K562 (cell line): Measurements from ENCODE around the gene C12orf54. TPM values are rescaled to one million over a fixed set of nuclear protein-coding genes. Genes with fewer than 3 reads are reported as not detected.
A peak's percentile ranks its signal among the peaks of the same experiment; 100 is the strongest.
"Not testable (repeated sequence)": the region's sequence is repeated elsewhere in the genome, so short reads cannot be mapped to it uniquely, and the experiment has no call there.

Source experiments
- ATAC-seq: fragments of 200-7000 bp; cut with Tn5 transposase; 3 replicates; pipeline ENCODE4 v1.9.1; 2020; ENCODE audit warnings: moderate library complexity
- BruUV-seq: library from RNA; stranded (reverse); fragments of 400-500 nt; replicated peaks from 2 replicates; lab custom pipeline; 2021; lab: Mats Ljungman, UMichigan
- CTCF ChIA-PET: fragments of 300-600 bp; formaldehyde crosslinking; extraction: SDS; loops from one replicate; lab custom pipeline; 2021; ENCODE audit warnings: low intra/inter-chr PET ratio; lab: Yijun Ruan, JAX
- POLR2A ChIA-PET: fragments of 300-600, 350-650 bp; sonication (Branson Sonifier 250); formaldehyde crosslinking; extraction: SDS; loops from one replicate; lab custom pipeline; 2021; ENCODE audit warnings: antibody characterized with exemption, inconsistent platforms; lab: Yijun Ruan, JAX
- DNase-seq, 4 experiments: peaks; one replicate each; pipeline versions ENCODE4 v3.0.0 to v3.0.0-alpha.2; 2011 to 2018; ENCODE audit warnings: low spot score in 3 of 4, mixed read lengths in 3 of 4; ENCODE audit errors: extremely low read depth in 1 of 4
- FAIRE-seq: peaks from 2 replicates; lab custom pipeline; 2011; peaks lifted over from hg19 to GRCh38; lab: Jason Lieb, UNC
- H2AFZ ChIP-seq: 2 replicates; pipeline ENCODE4 v1.6.0; 2011; ENCODE audit warnings: low read depth, low read length, control low read depth, inconsistent platforms
- H3K27ac ChIP-seq: fragments of 200-600 bp; 3 replicates; pipeline ENCODE4 v1.8.0; 2011; ENCODE audit warnings: low read depth, mild to moderate bottlenecking, control low read depth, inconsistent platforms, low read length, moderate library complexity, mixed read lengths; ENCODE audit errors: extremely low read depth
- H3K27me3 ChIP-seq, 2 experiments: fragments of 300-600 bp in 1 of 2; 2 replicates in 1 of 2; 3 replicates in 1 of 2; pipeline versions ENCODE4 v1.6.0 to v1.8.0; 2011; ENCODE audit warnings: inconsistent platforms in 2 of 2, low read length in 2 of 2, mild to moderate bottlenecking in 1 of 2, mixed read lengths in 1 of 2, moderate library complexity in 1 of 2; ENCODE audit not compliant: control insufficient read depth in 2 of 2, insufficient read depth in 2 of 2
- H3K36me3 ChIP-seq: fragments of 300-600 bp; 3 replicates; pipeline ENCODE4 v1.8.0; 2011; ENCODE audit warnings: mild to moderate bottlenecking, low read length, inconsistent platforms; ENCODE audit not compliant: control insufficient read depth, insufficient read depth
- H3K4me1 ChIP-seq, 2 experiments: fragments of 200-600 bp in 1 of 2; replicated peaks in 1 of 2; 2 replicates in 1 of 2; 3 replicates in 1 of 2; pipeline versions ENCODE4 v1.5.1 to v1.8.0; 2011; ENCODE audit warnings: inconsistent platforms in 2 of 2, low read length in 2 of 2, mild to moderate bottlenecking in 1 of 2, mixed read lengths in 1 of 2, moderate library complexity in 1 of 2; ENCODE audit not compliant: control insufficient read depth in 2 of 2, insufficient read depth in 2 of 2
- H3K4me2 ChIP-seq: 2 replicates; pipeline ENCODE4 v1.6.1; 2011; ENCODE audit warnings: low read length, control low read depth, inconsistent platforms, mixed read lengths; ENCODE audit not compliant: insufficient read depth
- H3K4me3 ChIP-seq: fragments of 200-600 bp; sonication (generic), shearing (Covaris generic); 2 replicates; pipeline ENCODE4 v1.5.1; 2016; ENCODE audit warnings: control low read depth, inconsistent platforms
- H3K79me2 ChIP-seq: fragments of 200-600 bp; 3 replicates; pipeline ENCODE4 v1.8.0; 2011; ENCODE audit warnings: low read length, inconsistent platforms; ENCODE audit not compliant: control insufficient read depth, insufficient read depth
- H3K9ac ChIP-seq, 2 experiments: 2 replicates each; pipeline versions ENCODE4 v1.6.0 to v1.6.1; 2011; ENCODE audit warnings: low read depth in 2 of 2, low read length in 2 of 2, control low read depth in 1 of 2, inconsistent platforms in 1 of 2, mild to moderate bottlenecking in 1 of 2, mixed read lengths in 1 of 2; ENCODE audit not compliant: insufficient read depth in 1 of 2
- H3K9me1 ChIP-seq: one replicate; pipeline ENCODE4 v1.6.0; 2011; ENCODE audit warnings: inconsistent platforms, mild to moderate bottlenecking, low read length, moderate library complexity; ENCODE audit not compliant: control insufficient read depth, insufficient read depth
- H3K9me3 ChIP-seq: replicated peaks from 2 replicates; pipeline ENCODE4 v1.5.1; 2011; ENCODE audit warnings: low read depth, low read length, inconsistent platforms; ENCODE audit not compliant: control insufficient read depth, insufficient read depth
- H4K20me1 ChIP-seq: replicated peaks from 2 replicates; pipeline ENCODE4 v1.6.1; 2011; ENCODE audit warnings: low read length, inconsistent platforms, mixed read lengths; ENCODE audit not compliant: control insufficient read depth, insufficient read depth
- C11orf30 ChIP-seq: fragments of 450-650 bp; IDR thresholded peaks from 2 replicates; pipeline ENCODE4 v1.6.1; 2016; ENCODE audit warnings: low read depth, mild to moderate bottlenecking
- MTF1 ChIP-seq: fragments of 250-450 bp; sonication (Bioruptor Pico); IDR thresholded peaks from 2 replicates; pipeline ENCODE4 v1.9.0; 2021; ENCODE audit warnings: moderate library complexity, mild to moderate bottlenecking, inconsistent platforms, borderline replicate concordance
- ZNF316 ChIP-seq: fragments of 450-650 bp; IDR thresholded peaks from 2 replicates; pipeline ENCODE4 v1.6.1; 2016
- WGBS: fragments of 100-300 bp; shearing (Covaris generic); methylation state at CpG from one replicate; pipeline ENCODE4 v1.1.6; 2016; ENCODE audit warnings: low coverage, mixed read lengths; ENCODE audit not compliant: insufficient coverage; ENCODE audit errors: missing lambda C conversion rate; 5-methylcytosine and 5-hydroxymethylcytosine counted together
- in situ Hi-C: fragments of 300-500 bp; cut with MboI; formaldehyde crosslinking; loops from 4 replicates; pipeline ENCODE4 v1.15.0; 2018; ENCODE audit warnings: inconsistent platforms, mixed read lengths
- intact Hi-C: fragments of 100-400 bp; cut with micrococcal nuclease; formaldehyde crosslinking; loops from 2 replicates; pipeline ENCODE4 v1.14.2; 2022
- polyA plus RNA-seq, 8 experiments: library from polyadenylated mRNA; depleted of rRNA in 4 of 8; stranded (reverse) in 5 of 8; unstranded in 3 of 8; fragments of >200 nt; fragmentation: Nextera tagmentation in 2 of 8; fragmentation: Illumina TruSeq in 1 of 8; extraction: Ambion mirVana in 2 of 8; extraction: Trizol in 1 of 8; gene quantifications; 2 replicates each; pipeline versions ENCODE4 v1.2.1 to v1.2.3, GENCODE V29; 2011 to 2014; ENCODE audit warnings: inconsistent platforms in 1 of 8, missing spikeins in 1 of 8
- total RNA-seq, 7 experiments: library from RNA; depleted of rRNA in 6 of 7; stranded (reverse); fragments of >200 nt in 6 of 7; fragmentation: Illumina TruSeq in 2 of 7; extraction: Trizol in 2 of 7; gene quantifications; 2 replicates each; pipeline versions ENCODE4 v1.2.1 to v1.2.3, GENCODE V29; 2011 to 2021; ENCODE audit warnings: low replicate concordance in 1 of 7

C12orf54 gene
- total and polyA plus RNA-seq, 9 of the 15 experiments (the other 6 are each of a cell fraction or from before 2014, with no cell fraction given) = not detected

GRCh38 chr12:48514728-48515127 is 32.4 kb downstream of the C12orf54 start:
- Histone ChIP-seq H3K9me1 (no peaks in the 10 kb centered on the region), H3K4me1 (no peaks in the 10 kb centered on the region), H3K4me2 (no peak overlapping the region), H3K9ac (no peak overlapping the region), H3K36me3 (no peaks in the 10 kb centered on the region), H2AFZ (no peak overlapping the region), H4K20me1 (no peaks in the 10 kb centered on the region), H3K4me3 (no peak overlapping the region), H3K79me2 (no peaks in the 10 kb centered on the region), H3K9me3 (no peaks in the 10 kb centered on the region), H3K27ac (no peak overlapping the region), H3K27me3 (peaks cover 0 to 2% of the 10 kb centered on the region in 2 experiments; a peak in 1 of 5 replicates)
- ATAC-seq = no peak
- no peak for TF ChIP-seq MTF1
- peak; percentile 56 for TF ChIP-seq ZNF316
- peak; percentile 24; the same call in 1 of the 2 replicates for TF ChIP-seq C11orf30
- 4% methylated on average over 1 of the region's 1 CpG for WGBS
- CTCF ChIA-PET = no interaction called here
- BruUV-seq = no TSS peak
- DNase-seq = no peak
- intact Hi-C loops = no loop called here
- no peak for FAIRE-seq
- in situ Hi-C loops = no loop called here
- POLR2A ChIA-PET = no interaction called here

- H2AFZ ChIP-seq, H3K9me3 ChIP-seq, H3K9ac ChIP-seq, H3K27ac ChIP-seq, intact Hi-C loops, BruUV-seq, POLR2A ChIA-PET, H3K4me1 ChIP-seq, H3K36me3 ChIP-seq, CTCF ChIA-PET, H3K79me2 ChIP-seq, H3K4me3 ChIP-seq, FAIRE-seq, DNase-seq, H4K20me1 ChIP-seq, ATAC-seq, in situ Hi-C loops, H3K4me2 ChIP-seq, H3K27me3 ChIP-seq, H3K9me1 ChIP-seq: not testable (repeated sequence)
- WGBS = 0% methylated on average over 2 of the region's 24 CpGs
Observed at GRCh38 chr12:48520381-48520780, 38.1 kb downstream of the C12orf54 start.
